Muscle layer of colon (tissue), 2 donors: ENCODE data around the gene VAMP2.

Experiments used
- H3K27ac ChIP-seq: one replicate; pipeline ENCODE4 v1.7.0; 2013; ENCODE audit warnings: low read depth, mild to moderate bottlenecking, low read length, moderate library complexity
- H3K27me3 ChIP-seq, 2 donors: one replicate each; pipeline ENCODE4 v1.7.0; 2013; ENCODE audit warnings: low read length in 2 of 2, mild to moderate bottlenecking in 2 of 2; ENCODE audit not compliant: insufficient read depth in 2 of 2, control insufficient read depth in 1 of 2
- H3K36me3 ChIP-seq: one replicate; pipeline ENCODE4 v1.7.0; 2013; ENCODE audit warnings: mild to moderate bottlenecking, low read length; ENCODE audit not compliant: insufficient read depth
- H3K4me1 ChIP-seq: one replicate; pipeline ENCODE4 v1.7.0; 2013; ENCODE audit warnings: mild to moderate bottlenecking, low read length; ENCODE audit not compliant: insufficient read depth
- H3K4me3 ChIP-seq, 2 donors: one replicate each; pipeline ENCODE4 v1.7.0; 2013; ENCODE audit warnings: low read length in 2 of 2, low read depth in 1 of 2, mild to moderate bottlenecking in 1 of 2, moderate library complexity in 1 of 2
- H3K9ac ChIP-seq: one replicate; pipeline ENCODE4 v1.7.0; 2013; ENCODE audit warnings: low read length
- H3K9me3 ChIP-seq: one replicate; pipeline ENCODE4 v1.7.0; 2013; ENCODE audit warnings: mild to moderate bottlenecking, low read length
- donor health status: abdominal sarcoma.
- donor health status: Adenocarcinoma of cecum.

VAMP2 gene

DNA sequence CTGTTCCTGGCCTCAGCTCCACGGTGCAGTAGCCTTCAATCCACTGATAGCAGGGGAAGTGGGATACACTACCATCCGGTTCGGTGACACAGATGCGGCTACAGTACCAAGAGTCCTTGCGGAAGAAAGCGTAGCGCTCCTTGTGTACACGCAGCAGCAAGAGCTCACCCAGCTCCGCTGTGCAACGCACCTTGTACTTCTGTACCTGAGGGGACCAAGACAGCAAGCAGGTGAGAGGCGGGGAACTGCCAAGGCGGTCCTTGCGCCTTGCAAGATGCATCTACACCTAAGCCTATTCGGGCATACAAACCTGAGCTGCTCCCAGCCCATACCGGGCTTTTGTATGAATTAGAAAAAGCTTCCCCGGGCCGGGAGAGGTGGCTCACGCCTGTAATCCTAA lies 46.0 kb downstream of the VAMP2 start:
- Histone ChIP-seq H3K4me3 (no peak overlapping the region), H3K9me3 (no peaks in the 10 kb centered on the region), H3K4me1 (peaks cover 25% of the 10 kb centered on the region), H3K9ac (no peak overlapping the region), H3K27me3 (peaks cover 37 to 75% of the 10 kb centered on the region in 2 donors), H3K36me3 (no peaks in the 10 kb centered on the region), H3K27ac (no peak overlapping the region)

DNA sequence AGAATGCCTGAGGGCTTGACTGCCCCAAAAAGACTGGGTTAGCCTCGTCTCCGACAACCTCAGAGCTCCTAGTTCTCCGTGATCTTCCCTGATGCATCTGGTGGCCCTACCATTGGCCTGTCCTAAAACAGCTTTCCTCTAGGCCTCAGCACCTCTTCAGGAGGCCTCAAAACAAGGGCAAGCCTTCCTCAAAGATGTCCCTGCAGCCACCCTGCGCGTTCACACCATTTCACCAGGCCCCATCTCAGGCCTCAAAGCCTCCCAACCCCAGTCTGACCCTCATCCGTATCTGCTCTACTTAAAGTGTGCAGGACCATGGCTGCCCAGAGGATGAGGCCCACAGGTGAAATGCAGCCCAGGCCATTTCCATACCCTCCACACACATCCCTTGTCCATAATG lies 51.8 kb downstream of the VAMP2 start:
- peaks cover 37 to 68% of the 10 kb centered on the region in 2 donors for H3K27me3 ChIP-seq
- no peak overlapping the region for H3K9ac ChIP-seq

DNA sequence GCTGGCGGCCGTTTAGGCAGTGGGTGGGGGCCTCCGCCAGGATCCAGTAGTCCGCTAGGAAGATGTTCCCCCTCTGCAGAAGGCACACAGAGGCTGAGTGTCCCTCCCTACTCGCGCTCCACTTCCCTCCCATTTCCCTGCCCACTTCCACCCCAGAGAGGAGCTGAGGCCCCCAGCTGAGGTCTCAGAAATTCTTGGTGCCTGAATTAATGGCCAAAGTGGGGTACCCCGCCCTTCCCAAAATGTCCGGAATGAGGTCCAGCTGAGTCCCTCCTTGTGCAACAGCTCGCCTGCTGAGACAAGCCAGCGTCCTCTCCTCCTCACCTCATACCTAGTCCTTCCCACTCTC lies 52.3 kb downstream of the VAMP2 start:
- Histone ChIP-seq H3K4me3 (no peak overlapping the region), H3K36me3 (no peaks in the 10 kb centered on the region), H3K9ac (no peak overlapping the region), H3K9me3 (no peaks in the 10 kb centered on the region), H3K27me3 (peaks cover 35 to 63% of the 10 kb centered on the region in 2 donors), H3K4me1 (peaks cover 6% of the 10 kb centered on the region), H3K27ac (no peak overlapping the region)

More for the DNA sequence above, 51.8 kb downstream of the VAMP2 start:
- H3K4me1 ChIP-seq: peaks cover 6% of the 10 kb centered on the region
- H3K4me3 ChIP-seq: no peak overlapping the region
- H3K36me3 ChIP-seq: no peaks in the 10 kb centered on the region
- H3K27ac ChIP-seq: no peak overlapping the region
- H3K9me3 ChIP-seq: no peaks in the 10 kb centered on the region

DNA sequence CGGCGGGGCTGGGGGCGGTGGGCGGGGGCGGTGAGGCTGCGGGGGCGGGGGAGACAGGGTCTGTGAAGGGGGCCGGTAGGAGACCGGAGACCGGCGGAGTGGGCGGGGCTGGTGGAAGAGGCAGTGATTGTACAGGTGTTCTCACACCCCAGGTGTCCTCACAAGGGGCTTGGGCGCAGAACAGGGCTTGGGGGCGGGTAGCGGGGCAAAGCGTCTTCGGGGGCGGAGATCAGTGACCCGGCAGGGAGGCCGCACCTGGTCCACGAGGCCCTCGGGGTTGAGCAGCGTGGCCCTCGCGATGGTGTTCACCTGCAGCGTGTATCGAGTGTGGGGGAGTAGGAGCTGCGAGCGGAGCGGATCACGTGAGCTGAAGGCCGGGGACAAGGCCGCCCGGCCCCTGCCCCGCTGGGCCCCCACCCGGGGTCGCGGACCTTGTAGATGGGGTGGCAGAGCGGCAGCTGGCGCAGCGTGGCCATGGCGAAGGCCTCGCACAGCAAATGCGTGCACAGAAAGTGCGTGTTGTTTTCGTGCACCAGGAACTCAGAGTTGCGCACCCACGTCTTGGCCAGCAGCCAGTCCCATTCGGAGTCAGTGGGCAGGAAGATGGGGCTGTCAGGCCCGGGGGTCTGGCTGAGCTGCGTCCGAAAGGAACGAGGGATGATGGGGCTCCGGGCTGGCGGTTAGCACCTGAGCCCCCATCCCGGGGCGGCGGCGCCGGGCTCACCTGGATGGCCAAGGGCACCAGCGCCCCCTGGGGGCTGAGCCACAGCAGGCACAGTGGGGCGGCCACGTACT lies 52.9 kb downstream of the VAMP2 start:
- H3K9ac ChIP-seq: no peak overlapping the region
- peaks cover 35 to 58% of the 10 kb centered on the region in 2 donors for H3K27me3 ChIP-seq
- no peak overlapping the region for H3K27ac ChIP-seq
- no peak overlapping the region for H3K4me3 ChIP-seq
- no peaks in the 10 kb centered on the region for H3K9me3 ChIP-seq
- peaks cover 6% of the 10 kb centered on the region for H3K4me1 ChIP-seq
- no peaks in the 10 kb centered on the region for H3K36me3 ChIP-seq
